NOMO-1 (cell line): ENCODE measurements around the gene NSD1.

Experiments
- DNase-seq, 2 experiments: peaks; one replicate each; lab custom pipeline; 2025; ENCODE audit not compliant: unreplicated experiment in 2 of 2; lab: John Stamatoyannopoulos, UW

The NSD1 gene

GRCh38 chr5:177096162-177097015, 37.2 kb upstream of the NSD1 start:
- no peak for DNase-seq

DNA sequence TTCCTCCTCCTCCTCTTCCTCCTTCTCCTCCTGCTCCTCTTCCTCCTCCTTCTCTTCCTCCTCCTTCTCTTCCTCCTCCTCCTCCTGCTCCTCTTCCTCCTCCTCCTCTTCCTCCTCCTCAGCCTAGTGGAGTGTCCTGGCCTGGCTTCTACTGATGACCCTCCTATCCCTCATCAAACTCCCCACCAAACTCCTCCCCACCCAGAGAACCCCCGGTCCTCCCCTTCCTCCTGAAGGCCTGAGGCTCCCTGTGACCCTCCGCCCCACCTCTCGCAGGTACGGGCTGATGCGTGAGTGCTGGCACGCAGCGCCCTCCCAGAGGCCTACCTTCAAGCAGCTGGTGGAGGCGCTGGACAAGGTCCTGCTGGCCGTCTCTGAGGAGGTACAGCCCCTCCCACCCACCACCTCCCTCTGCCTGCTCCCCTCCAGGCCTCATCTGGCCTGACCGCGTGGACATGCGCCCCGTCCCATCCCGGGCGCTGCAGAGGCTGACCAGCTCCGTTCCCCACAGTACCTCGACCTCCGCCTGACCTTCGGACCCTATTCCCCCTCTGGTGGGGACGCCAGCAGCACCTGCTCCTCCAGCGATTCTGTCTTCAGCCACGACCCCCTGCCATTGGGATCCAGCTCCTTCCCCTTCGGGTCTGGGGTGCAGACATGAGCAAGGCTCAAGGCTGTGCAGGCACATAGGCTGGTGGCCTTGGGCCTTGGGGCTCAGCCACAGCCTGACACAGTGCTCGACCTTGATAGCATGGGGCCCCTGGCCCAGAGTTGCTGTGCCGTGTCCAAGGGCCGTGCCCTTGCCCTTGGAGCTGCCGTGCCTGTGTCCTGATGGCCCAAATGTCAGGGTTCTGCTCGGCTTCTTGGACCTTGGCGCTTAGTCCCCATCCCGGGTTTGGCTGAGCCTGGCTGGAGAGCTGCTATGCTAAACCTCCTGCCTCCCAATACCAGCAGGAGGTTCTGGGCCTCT, 36.3 kb upstream of the NSD1 start:
- no peak for DNase-seq

- no peak for DNase-seq
Measured at GRCh38 chr5:177098120-177098469, 35.5 kb upstream of the NSD1 start.

DNA sequence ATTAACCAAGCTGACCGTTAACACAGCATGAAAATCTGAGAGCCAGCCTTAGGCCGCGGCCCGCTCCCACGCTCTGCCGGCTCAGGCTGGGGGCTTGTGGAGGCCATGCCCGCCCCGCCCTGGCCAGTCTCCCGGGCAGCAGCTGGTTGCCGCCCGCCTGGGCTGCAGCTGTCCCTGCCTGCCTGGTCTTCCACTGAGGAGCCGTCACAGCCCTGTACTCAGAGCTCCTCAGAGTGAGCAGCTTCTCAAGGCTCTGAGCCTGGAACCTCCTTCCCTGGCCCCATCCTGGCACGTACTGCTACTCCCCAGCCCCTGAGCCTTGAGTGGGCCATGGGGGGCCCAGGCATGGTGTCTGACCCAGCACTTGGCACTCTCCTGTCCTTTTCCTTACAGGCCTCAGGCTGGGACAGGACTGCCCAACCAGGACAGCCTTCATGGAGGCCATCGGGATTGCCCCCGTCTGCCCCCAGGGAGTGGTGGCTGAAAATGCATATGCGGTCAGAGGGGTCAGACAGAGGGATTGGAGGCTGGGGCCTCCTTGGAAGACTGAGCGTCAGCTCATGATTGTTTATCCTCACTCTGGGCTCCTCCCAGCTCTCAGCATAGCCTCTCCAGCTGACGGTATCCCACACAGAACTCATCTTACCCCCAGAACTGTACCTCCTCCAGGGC, 35.0 kb upstream of the NSD1 start:
- no peak for DNase-seq

DNA sequence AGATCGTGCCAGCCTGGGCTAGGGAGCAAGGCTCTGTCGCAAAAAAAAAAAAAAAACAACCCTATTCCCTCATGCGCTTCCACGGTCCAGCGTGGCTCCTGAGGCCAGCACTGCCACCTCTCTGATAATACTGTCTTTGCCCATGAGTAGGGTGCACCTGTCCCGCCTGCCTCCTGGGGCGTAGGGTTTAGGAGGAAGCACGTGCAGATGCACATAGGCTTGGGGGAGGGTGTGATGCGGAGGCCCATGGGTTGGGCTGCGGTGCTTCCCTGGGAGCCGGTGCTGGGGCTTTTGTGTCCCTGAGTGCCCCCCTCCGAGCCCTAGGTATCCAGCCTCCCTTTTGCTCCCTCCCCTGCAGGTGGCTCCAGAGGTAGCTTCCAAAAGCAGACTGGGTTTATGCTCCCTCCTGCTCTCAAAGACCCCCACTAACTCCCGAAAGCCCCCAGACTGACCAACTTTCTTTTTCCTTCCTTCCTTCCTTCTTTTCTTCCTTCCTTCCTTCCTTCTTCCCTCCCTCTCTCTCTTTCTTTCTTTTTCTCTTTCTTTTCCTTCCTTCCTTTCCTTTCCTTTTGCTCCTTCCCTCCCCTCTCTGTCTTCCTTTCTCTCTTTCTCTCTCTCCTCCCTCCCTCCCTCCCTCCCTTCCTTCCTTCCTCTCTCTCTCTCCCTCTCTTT, 34.0 kb upstream of the NSD1 start:
- DNase-seq = no peak

GRCh38 chr5:177100714-177101121, 32.9 kb upstream of the NSD1 start:
- no peak for DNase-seq

GRCh38 chr5:177103523-177104253, 29.9 kb upstream of the NSD1 start:
- no peak for DNase-seq

- DNase-seq = no peak
Measured at GRCh38 chr5:177105691-177106476, 27.7 kb upstream of the NSD1 start.

- DNase-seq = no peak
Measured at GRCh38 chr5:177107159-177107558, 26.4 kb upstream of the NSD1 start.

DNA sequence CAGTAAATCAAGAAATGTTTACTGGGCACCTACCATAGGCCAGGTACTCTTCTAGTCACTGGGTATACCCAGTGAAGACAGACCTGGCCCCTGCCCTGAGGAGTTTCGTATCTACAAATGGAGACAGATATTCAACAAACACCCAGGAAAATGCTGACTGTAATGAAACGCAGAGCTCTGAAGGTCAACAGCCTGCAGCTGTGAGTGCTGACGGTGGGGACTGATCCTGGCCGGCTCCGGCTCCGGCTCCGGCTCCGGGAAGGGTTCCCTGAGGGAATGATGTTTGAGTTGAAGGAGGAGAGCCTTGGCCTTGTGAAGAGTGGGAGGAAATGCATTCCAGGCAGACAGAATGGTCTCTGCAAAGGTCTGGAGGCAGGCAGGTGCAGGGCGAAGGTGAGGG, 23.8 kb upstream of the NSD1 start:
- no peak for DNase-seq

DNA sequence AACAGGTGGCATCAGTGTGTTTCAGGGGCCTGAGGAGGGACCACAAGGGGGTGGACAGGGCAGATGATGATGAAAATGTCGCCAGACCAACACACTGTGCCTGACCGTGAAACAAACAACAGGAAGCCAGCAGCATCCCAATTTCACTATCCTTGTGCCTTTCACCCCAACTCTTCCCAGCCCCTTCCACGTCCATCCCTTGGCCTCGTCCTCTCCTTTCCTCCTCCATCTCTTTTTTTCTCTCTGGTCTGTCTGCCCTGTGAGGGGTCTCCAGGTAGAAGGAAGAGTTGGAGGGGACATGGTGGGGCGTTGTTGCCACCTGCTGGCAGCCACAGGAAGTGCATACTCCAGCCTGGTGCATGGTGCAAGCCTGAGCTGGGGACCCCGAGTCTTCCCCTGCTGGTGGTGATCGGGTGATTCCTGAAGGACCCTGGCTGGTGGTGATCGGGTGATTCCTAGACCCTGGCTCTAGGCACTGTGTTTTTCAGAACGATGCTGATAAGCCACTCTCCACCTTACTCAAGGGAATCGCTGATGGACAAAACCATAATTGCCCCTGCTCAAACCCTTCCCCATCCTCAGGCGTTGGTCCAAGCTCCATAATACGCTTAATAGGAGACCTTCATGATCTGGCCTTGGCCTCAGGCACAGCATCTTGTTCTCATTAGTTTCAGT, 21.7 kb upstream of the NSD1 start:
- DNase-seq = peak; percentile 29 to 38

DNA sequence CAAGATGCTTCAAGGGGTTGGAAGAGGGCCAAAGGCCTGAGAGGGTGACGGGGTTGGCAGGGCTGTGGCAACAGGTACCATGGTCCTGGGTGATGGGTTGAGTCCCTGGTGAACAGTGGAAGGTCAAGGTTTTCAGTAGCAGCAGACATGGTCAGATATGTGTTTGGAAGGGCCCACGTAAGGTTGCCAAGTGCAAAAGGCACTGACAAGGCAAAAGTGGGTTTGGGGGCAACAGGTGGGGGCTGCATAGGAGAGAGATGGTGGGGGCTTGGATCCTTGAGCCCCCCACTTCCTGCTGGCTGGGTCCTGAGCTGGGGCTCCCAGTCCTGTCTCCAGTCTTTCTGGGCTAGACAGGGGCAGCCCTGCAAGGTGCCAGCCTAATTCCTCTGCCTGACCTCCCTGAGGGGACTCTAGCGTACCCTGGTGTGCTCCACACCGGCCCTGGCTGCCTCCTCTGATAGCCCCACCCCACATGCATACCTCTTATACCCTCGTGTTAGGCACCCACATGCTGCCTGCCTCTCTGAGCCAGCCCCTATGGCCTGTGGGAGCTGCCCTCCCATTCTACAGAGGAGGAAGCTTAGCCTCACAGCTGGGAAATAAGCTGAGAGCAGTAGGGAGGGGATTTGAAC, 20.9 kb upstream of the NSD1 start:
- DNase-seq = no peak

GRCh38 chr5:177113566-177114424, 19.8 kb upstream of the NSD1 start:
- peak; percentile 64 to 79 for DNase-seq

DNA sequence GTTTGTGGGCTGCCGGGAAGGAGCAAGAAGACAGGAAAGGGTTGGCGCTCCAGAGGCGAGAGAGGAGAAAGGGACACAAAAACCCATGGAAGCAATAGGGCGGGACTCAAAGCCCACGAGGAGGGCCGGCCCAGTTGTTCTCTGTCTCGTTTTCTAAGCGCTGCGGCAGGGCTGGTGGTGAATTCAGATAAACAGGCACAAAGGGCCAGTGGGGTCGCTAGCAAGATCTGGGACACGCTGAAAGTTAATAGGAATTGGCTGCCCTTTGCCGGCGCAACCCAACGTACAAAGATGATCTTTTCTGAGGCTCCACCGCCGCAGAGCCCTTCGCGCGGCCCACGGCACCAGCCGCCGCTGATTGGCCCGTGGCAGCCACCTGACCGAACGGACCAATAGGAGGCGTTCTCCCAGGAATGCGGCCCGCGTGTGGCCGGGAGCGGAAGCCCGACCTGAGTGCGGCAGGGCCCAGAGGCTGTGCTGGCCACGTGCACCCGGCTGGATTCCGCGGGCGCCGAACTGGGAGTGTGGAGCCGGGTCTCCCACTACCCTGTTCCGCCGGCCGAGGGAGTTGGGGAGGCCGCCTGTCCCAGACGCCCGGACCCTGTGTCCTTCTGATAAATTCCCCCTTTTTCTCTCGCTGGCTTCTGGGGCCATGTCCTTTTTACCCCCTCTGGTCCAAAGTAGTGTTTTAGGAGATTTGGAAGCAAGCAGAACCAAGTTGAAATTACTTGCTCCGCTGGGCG, 16.8 kb upstream of the NSD1 start:
- no peak for DNase-seq

DNA sequence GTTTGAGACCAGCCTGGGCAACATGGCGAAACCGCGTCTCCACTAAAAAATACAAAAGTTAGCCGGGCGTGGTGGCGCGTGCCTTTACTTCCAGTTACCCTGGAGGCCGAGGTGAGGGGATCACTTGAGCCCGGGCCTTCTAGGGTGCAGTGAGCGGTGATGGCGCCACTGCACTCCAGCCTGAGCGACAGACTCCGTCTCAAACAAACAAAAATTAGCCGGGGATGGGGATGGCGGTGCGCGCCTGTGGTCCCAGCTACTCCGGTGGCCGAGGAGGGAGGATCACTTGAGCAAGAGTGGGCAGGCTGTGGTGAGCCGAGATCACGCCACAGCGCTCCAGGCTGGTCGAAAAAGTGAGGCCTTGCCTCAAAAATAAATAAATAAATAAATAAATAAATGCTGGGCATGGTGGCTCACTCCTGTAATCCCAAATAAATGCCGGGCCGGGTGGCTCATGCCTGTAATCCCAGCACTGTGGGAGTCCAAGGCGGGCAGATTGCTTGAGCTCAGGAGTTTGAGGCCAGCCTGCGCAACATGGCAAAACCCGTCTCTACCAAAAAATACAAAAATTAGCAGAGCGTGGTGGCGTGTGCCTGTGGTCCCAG, 16.0 kb upstream of the NSD1 start:
- no peak for DNase-seq

- no peak for DNase-seq
Measured at GRCh38 chr5:177122566-177122965, 11.0 kb upstream of the NSD1 start.
